A549 (cell line): ENCODE measurements around the gene E2F7. TPM values are rescaled to one million over a fixed set of nuclear protein-coding genes. Genes with fewer than 3 reads are reported as not detected.

Experiments
- ATAC-seq, 2 experiments: fragments of 200-7000 bp in 1 of 2; fragments of >200 bp in 1 of 2; cut with Nextera tagmentation in 1 of 2; cut with Tn5 transposase in 1 of 2; 3 replicates each; pipeline versions ENCODE4 v1.8.0 to v1.9.1; 2018 to 2020; ENCODE audit warnings: mild to moderate bottlenecking in 1 of 2, moderate library complexity in 1 of 2
- CTCF ChIA-PET: fragments of 300-600 bp; sonication (Branson Sonifier 250); formaldehyde crosslinking; extraction: SDS; loops from one replicate; lab custom pipeline; 2021; ENCODE audit warnings: antibody characterized with exemption, inconsistent platforms; lab: Yijun Ruan, JAX
- POLR2A ChIA-PET: fragments of 350-600 bp; formaldehyde crosslinking; extraction: SDS; loops from one replicate; lab custom pipeline; 2021; ENCODE audit warnings: antibody characterized with exemption, inconsistent platforms; lab: Yijun Ruan, JAX
- DNase-seq, 2 experiments: peaks; one replicate each; pipeline versions ENCODE4 v3.0.0 to v3.0.0-alpha.2; 2011 to 2016; ENCODE audit warnings: low read depth in 1 of 2, low spot score in 1 of 2
- FAIRE-seq: peaks from 2 replicates; lab custom pipeline; 2011; peaks lifted over from hg19 to GRCh38; lab: Jason Lieb, UNC
- H3K27ac ChIP-seq, 2 experiments: fragments of >200 bp; sonication (Bioruptor Twin); formaldehyde crosslinking; 3 replicates each; pipeline ENCODE4 v1.5.1; 2016 to 2017
- H3K4me1 ChIP-seq: fragments of >200 bp; sonication (Bioruptor Twin); formaldehyde crosslinking; 3 replicates; pipeline ENCODE4 v1.6.1; 2016
- H3K4me2 ChIP-seq: fragments of >200 bp; sonication (Bioruptor Twin); formaldehyde crosslinking; 3 replicates; pipeline ENCODE4 v1.6.1; 2016
- H3K4me3 ChIP-seq: fragments of >200 bp; sonication (Bioruptor Twin); formaldehyde crosslinking; 3 replicates; pipeline ENCODE4 v1.5.1; 2016
- H3K9me3 ChIP-seq: fragments of >200 bp; sonication (Bioruptor Twin); formaldehyde crosslinking; 3 replicates; pipeline ENCODE4 v1.6.1; 2016
- CBX2 ChIP-seq: fragments of 200-600 bp; sonication (generic); IDR thresholded peaks from 2 replicates; pipeline ENCODE4 v1.6.1; 2016; ENCODE audit warnings: low read depth, mild to moderate bottlenecking, borderline replicate concordance
- CBX8 ChIP-seq: fragments of 200-600 bp; sonication (generic); IDR thresholded peaks from 2 replicates; pipeline ENCODE4 v1.6.1; 2016
- CEBPB ChIP-seq, 2 experiments: fragments of >200 bp in 1 of 2; sonication (Bioruptor Twin) in 1 of 2; formaldehyde crosslinking in 1 of 2; IDR thresholded peaks; 2 replicates each; pipeline ENCODE4 v1.6.1; 2012 to 2016
- EHF ChIP-seq: fragments of 250-450 bp; sonication (Bioruptor Pico); IDR thresholded peaks from 2 replicates; pipeline ENCODE4 v1.5.0; 2020; ENCODE audit warnings: mild to moderate bottlenecking
- EP300 ChIP-seq, 2 experiments: fragments of >200 bp; sonication (Bioruptor Twin); formaldehyde crosslinking; IDR thresholded peaks; 2 replicates in 1 of 2; 3 replicates in 1 of 2; pipeline ENCODE4 v1.6.1; 2016 to 2017
- FOSB ChIP-seq: fragments of 250-450 bp; sonication (Bioruptor Pico); IDR thresholded peaks from 2 replicates; pipeline ENCODE4 v1.5.0; 2020; ENCODE audit warnings: mild to moderate bottlenecking, moderate library complexity
- FOSL2 ChIP-seq, 2 experiments: fragments of 450-650 bp in 1 of 2; fragments of >200 bp in 1 of 2; sonication (Bioruptor Twin) in 1 of 2; formaldehyde crosslinking; IDR thresholded peaks; 2 replicates each; pipeline versions ENCODE4 v1.5.0 to v1.6.1; 2016 to 2020; ENCODE audit warnings: mild to moderate bottlenecking in 1 of 2, moderate library complexity in 1 of 2
- FOXS1 ChIP-seq: fragments of 250-450 bp; sonication (Bioruptor Pico); IDR thresholded peaks from 2 replicates; pipeline ENCODE4 v1.5.0; 2020; ENCODE audit warnings: mild to moderate bottlenecking, moderate library complexity
- GATA3 ChIP-seq: IDR thresholded peaks from 2 replicates; pipeline ENCODE4 v1.6.1; 2012; ENCODE audit warnings: borderline replicate concordance
- HDAC2 ChIP-seq: fragments of 200-600 bp; sonication (generic); IDR thresholded peaks from 2 replicates; pipeline ENCODE4 v1.6.1; 2016
- HOXA7 ChIP-seq: fragments of 250-450 bp; sonication (Bioruptor Pico); IDR thresholded peaks from 2 replicates; pipeline ENCODE4 v1.5.0; 2020; ENCODE audit warnings: mild to moderate bottlenecking, moderate library complexity
- JUNB ChIP-seq: fragments of >200 bp; sonication (Bioruptor Twin); formaldehyde crosslinking; IDR thresholded peaks from 2 replicates; pipeline ENCODE4 v1.6.1; 2016
- KDM5A ChIP-seq: fragments of 200-600 bp; sonication (generic); IDR thresholded peaks from 2 replicates; pipeline ENCODE4 v1.6.1; 2016; ENCODE audit warnings: antibody characterized with exemption, mild to moderate bottlenecking
- MAFK ChIP-seq: fragments of 450-650 bp; IDR thresholded peaks from 2 replicates; pipeline ENCODE4 v1.6.1; 2014; ENCODE audit not compliant: partially characterized antibody
- MAZ ChIP-seq: fragments of 150-350 bp; IDR thresholded peaks from 2 replicates; pipeline ENCODE4 v1.6.1; 2014; ENCODE audit warnings: antibody characterized with exemption, low read depth, low read length, borderline replicate concordance
- MYC ChIP-seq: IDR thresholded peaks from 2 replicates; pipeline ENCODE4 v1.6.1; 2012; ENCODE audit warnings: mild to moderate bottlenecking, inconsistent platforms, low read length, improper control_type of control experiment, borderline replicate concordance
- NPAS2 ChIP-seq: fragments of 250-450 bp; sonication (Bioruptor Pico); IDR thresholded peaks from 2 replicates; pipeline ENCODE4 v1.8.0; 2022; ENCODE audit warnings: mild to moderate bottlenecking, moderate library complexity, borderline replicate concordance
- NR3C1 ChIP-seq: fragments of >200 bp; sonication (Bioruptor Twin); formaldehyde crosslinking; IDR thresholded peaks from 3 replicates; pipeline ENCODE4 v1.6.1; 2017
- POLR2AphosphoS2 ChIP-seq: conservative IDR thresholded peaks from 2 replicates; pipeline ENCODE4 v1.6.1; 2012; ENCODE audit warnings: low read length, improper control_type of control experiment, inconsistent platforms
- RAD21 ChIP-seq, 2 experiments: fragments of >200 bp in 1 of 2; sonication (Bioruptor Twin) in 1 of 2; formaldehyde crosslinking in 1 of 2; IDR thresholded peaks in 1 of 2; conservative IDR thresholded peaks in 1 of 2; 2 replicates in 1 of 2; 3 replicates in 1 of 2; pipeline ENCODE4 v1.6.1; 2012 to 2018; ENCODE audit warnings: inconsistent platforms in 1 of 2
- RFX5 ChIP-seq: fragments of 450-650 bp; IDR thresholded peaks from 2 replicates; pipeline ENCODE4 v1.7.1; 2014; ENCODE audit warnings: antibody characterized with exemption, mild to moderate bottlenecking, moderate library complexity
- TFCP2L1 ChIP-seq: fragments of 250-450 bp; sonication (Bioruptor Pico); IDR thresholded peaks from 2 replicates; pipeline ENCODE4 v1.5.0; 2021; ENCODE audit warnings: mild to moderate bottlenecking
- TP53 ChIP-seq: fragments of 250-450 bp; sonication (Bioruptor Pico); IDR thresholded peaks from 2 replicates; pipeline ENCODE4 v1.5.0; 2021; ENCODE audit warnings: mild to moderate bottlenecking, moderate library complexity
- ZC3H11A ChIP-seq: fragments of 450-650 bp; IDR thresholded peaks from 2 replicates; pipeline ENCODE4 v1.6.1; 2014; ENCODE audit warnings: antibody characterized with exemption, mild to moderate bottlenecking
- ZFP36 ChIP-seq: fragments of 450-650 bp; IDR thresholded peaks from 2 replicates; pipeline ENCODE4 v1.6.1; 2014; ENCODE audit warnings: borderline replicate concordance; ENCODE audit not compliant: partially characterized antibody
- ZNF302 ChIP-seq: fragments of 250-450 bp; sonication (Bioruptor Pico); IDR thresholded peaks from 2 replicates; pipeline ENCODE4 v1.9.0; 2021; ENCODE audit warnings: inconsistent platforms, mild to moderate bottlenecking, moderate library complexity
- ZSCAN20 ChIP-seq: fragments of 250-450 bp; sonication (Bioruptor Pico); IDR thresholded peaks from 2 replicates; pipeline ENCODE4 v1.8.0; 2022; ENCODE audit warnings: mild to moderate bottlenecking, moderate library complexity
- WGBS: methylation state at CpG from one replicate; pipeline ENCODE4 v1.1.6; 2017; ENCODE audit errors: missing lambda C conversion rate; 5-methylcytosine and 5-hydroxymethylcytosine counted together
- polyA plus RNA-seq, 4 experiments: library from polyadenylated mRNA; depleted of rRNA in 3 of 4; stranded (reverse); fragments of >200 nt; fragmentation: RNase III in 1 of 4; extraction: RNeasy Plus Mini Kit Qiagen cat#74134 plus additional on column Dnase treatment in 1 of 4; gene quantifications; 2 replicates in 3 of 4; 3 replicates in 1 of 4; pipeline ENCODE4 v1.2.3, GENCODE V29; 2011 to 2017
- TF ChIP-seq, protein P1 (sequence below): fragments of >200 bp; sonication (Bioruptor Twin); formaldehyde crosslinking; IDR thresholded peaks from 3 replicates; pipeline ENCODE4 v1.6.1; 2016
- TF ChIP-seq, protein P2 (sequence below): IDR thresholded peaks from 2 replicates; pipeline ENCODE4 v1.6.1; 2012; ENCODE audit warnings: low read depth, borderline replicate concordance
- TF ChIP-seq, protein P3 (sequence below): fragments of 450-650 bp; IDR thresholded peaks from 2 replicates; pipeline ENCODE4 v1.6.1; 2014; ENCODE audit warnings: antibody characterized with exemption
- TF ChIP-seq, protein P4 (sequence below): fragments of 200-600 bp; sonication (generic); IDR thresholded peaks from 2 replicates; pipeline ENCODE4 v1.6.1; 2016; ENCODE audit warnings: antibody characterized with exemption, mild to moderate bottlenecking, moderate library complexity

E2F7 gene
- polyA plus RNA-seq, 2 of the 4 experiments (the other 2 are of a cell fraction) = 5.0 to 12.2 TPM

DNA sequence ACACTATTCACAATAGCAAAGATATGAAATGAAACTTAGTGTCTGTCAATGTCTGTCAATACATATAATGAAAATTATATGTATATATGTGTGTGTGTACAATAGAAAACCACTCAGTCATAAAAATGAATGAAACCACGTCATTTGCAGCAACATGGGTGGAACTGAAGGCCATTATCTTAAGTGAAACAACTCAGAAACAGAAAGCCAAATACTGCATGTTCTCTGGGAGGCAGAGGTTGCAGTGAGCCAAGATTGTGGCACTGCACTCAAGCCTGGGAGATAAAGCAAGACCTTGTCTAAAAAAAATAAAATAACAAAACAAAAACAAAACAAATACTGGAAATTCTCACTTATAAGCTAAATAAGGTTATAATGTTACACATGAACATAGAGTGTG lies 16.7 kb upstream of the E2F7 start:
- H3K27ac ChIP-seq = no peak overlapping the region
- H3K4me3 ChIP-seq = no peak overlapping the region
- H3K4me2 ChIP-seq = no peak overlapping the region
- H3K4me1 ChIP-seq = no peaks in the 10 kb centered on the region
- no peak for DNase-seq
- WGBS = 0% methylated on average over 1 of the region's 1 CpG
- POLR2A ChIA-PET = no interaction called here
- no peaks in the 10 kb centered on the region for H3K9me3 ChIP-seq
- TF ChIP-seq, protein P1, sequence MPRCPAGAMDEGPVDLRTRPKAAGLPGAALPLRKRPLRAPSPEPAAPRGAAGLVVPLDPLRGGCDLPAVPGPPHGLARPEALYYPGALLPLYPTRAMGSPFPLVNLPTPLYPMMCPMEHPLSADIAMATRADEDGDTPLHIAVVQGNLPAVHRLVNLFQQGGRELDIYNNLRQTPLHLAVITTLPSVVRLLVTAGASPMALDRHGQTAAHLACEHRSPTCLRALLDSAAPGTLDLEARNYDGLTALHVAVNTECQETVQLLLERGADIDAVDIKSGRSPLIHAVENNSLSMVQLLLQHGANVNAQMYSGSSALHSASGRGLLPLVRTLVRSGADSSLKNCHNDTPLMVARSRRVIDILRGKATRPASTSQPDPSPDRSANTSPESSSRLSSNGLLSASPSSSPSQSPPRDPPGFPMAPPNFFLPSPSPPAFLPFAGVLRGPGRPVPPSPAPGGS = no peak
- TF ChIP-seq CBX8 (no peak), TFCP2L1 (CRISPR knock-in tag) (no peak), MAFK (no peak), ZSCAN20 (CRISPR knock-in tag) (no peak), EP300 (IDR thresholded peaks at IDR 0.05) (no peak), NR3C1 (no peak), RAD21 (conservative IDR thresholded peaks at IDR 0.05 in 1 of 2, IDR thresholded peaks at IDR 0.05 in 1 of 2) (no peak), FOXS1 (no peak)
- TF ChIP-seq, all 56 proteins: peak for 0
- FAIRE-seq (no peak), ATAC-seq (no peak)
- CTCF ChIA-PET = no interaction called here

DNA sequence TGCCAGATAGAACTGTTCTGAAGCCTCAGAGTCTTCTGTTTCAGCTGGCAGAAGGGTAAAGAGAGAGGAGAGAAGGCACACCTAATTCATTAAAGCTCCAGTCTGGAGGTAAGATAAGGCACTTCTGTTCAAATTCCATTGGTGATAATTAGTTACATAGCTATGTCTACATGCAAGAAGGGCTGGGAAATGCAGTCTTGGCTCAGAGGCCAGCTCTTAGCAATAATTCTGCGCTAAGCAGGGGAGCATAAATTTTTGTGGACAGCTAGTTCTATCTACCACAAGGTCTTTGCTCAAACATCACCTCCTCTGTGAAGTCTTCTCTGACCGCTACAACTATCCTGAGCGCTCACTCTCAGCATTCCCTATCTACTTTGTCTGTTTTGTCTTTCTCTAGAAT lies 14.3 kb upstream of the E2F7 start:
- ChIA-PET POLR2A (no interaction called here), CTCF (interaction anchor here (1.0 kb wide), 1 partner anchor 29 kb away, joined by 3 read pairs; no protein-coding TSS in a partner anchor)
- no peak overlapping the region for H3K4me3 ChIP-seq
- ATAC-seq (no peak), FAIRE-seq (no peak), DNase-seq (no peak)
- H3K27ac ChIP-seq = no peak overlapping the region
- H3K9me3 ChIP-seq = no peaks in the 10 kb centered on the region
- TF ChIP-seq KDM5A (no peak), FOSL2 (IDR thresholded peaks at IDR 0.05) (no peak), FOSL2 (CRISPR knock-in tag; IDR thresholded peaks at IDR 0.05) (no peak), RFX5 (no peak), ZNF302 (CRISPR knock-in tag) (no peak), EP300 (IDR thresholded peaks at IDR 0.05) (no peak), NPAS2 (CRISPR knock-in tag) (no peak), ZC3H11A (no peak), FOSB (no peak), HOXA7 (CRISPR knock-in tag) (no peak), GATA3 (no peak), ZFP36 (no peak)
- TF ChIP-seq, protein P2, sequence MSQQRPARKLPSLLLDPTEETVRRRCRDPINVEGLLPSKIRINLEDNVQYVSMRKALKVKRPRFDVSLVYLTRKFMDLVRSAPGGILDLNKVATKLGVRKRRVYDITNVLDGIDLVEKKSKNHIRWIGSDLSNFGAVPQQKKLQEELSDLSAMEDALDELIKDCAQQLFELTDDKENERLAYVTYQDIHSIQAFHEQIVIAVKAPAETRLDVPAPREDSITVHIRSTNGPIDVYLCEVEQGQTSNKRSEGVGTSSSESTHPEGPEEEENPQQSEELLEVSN = no peak
- TF ChIP-seq, protein P3, sequence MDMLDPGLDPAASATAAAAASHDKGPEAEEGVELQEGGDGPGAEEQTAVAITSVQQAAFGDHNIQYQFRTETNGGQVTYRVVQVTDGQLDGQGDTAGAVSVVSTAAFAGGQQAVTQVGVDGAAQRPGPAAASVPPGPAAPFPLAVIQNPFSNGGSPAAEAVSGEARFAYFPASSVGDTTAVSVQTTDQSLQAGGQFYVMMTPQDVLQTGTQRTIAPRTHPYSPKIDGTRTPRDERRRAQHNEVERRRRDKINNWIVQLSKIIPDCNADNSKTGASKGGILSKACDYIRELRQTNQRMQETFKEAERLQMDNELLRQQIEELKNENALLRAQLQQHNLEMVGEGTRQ = no peak
- no peaks in the 10 kb centered on the region for H3K4me1 ChIP-seq
- WGBS = 61% methylated on average over 3 of the region's 3 CpGs
- no peak overlapping the region for H3K4me2 ChIP-seq

DNA sequence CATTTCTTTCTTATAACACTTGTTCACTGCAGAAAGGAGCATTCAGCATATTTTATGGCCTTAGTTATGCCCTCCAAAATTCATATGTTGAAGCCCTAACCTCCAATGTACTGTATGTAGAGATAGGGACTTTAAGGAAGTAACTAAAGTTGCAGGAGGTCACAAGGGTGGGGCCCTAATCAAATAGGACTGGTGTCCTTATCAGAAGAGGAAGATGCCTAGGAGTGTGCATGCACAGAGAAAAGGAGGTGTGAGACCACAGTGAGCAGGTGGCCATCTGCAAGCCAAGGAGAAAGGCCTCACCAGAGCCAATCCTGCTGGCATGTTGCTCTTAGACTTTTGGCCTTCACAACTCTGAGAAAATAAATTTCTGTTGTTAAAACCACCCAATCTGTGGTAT lies 12.9 kb upstream of the E2F7 start:
- POLR2A ChIA-PET = no interaction called here
- TF ChIP-seq, protein P3 = no peak
- TF ChIP-seq GATA3 = no peak
- TF ChIP-seq EP300 (IDR thresholded peaks at IDR 0.05) = no peak
- TF ChIP-seq JUNB = no peak
- TF ChIP-seq TP53 (CRISPR knock-in tag) = no peak
- TF ChIP-seq MYC = no peak
- TF ChIP-seq HDAC2 = no peak
- TF ChIP-seq CBX2 = no peak
- no peak for TF ChIP-seq POLR2AphosphoS2
- no peak for TF ChIP-seq EHF (CRISPR knock-in tag)
- no peak for TF ChIP-seq MAZ
- no peak for TF ChIP-seq CEBPB (IDR thresholded peaks at IDR 0.05)
- TF ChIP-seq, protein P4, sequence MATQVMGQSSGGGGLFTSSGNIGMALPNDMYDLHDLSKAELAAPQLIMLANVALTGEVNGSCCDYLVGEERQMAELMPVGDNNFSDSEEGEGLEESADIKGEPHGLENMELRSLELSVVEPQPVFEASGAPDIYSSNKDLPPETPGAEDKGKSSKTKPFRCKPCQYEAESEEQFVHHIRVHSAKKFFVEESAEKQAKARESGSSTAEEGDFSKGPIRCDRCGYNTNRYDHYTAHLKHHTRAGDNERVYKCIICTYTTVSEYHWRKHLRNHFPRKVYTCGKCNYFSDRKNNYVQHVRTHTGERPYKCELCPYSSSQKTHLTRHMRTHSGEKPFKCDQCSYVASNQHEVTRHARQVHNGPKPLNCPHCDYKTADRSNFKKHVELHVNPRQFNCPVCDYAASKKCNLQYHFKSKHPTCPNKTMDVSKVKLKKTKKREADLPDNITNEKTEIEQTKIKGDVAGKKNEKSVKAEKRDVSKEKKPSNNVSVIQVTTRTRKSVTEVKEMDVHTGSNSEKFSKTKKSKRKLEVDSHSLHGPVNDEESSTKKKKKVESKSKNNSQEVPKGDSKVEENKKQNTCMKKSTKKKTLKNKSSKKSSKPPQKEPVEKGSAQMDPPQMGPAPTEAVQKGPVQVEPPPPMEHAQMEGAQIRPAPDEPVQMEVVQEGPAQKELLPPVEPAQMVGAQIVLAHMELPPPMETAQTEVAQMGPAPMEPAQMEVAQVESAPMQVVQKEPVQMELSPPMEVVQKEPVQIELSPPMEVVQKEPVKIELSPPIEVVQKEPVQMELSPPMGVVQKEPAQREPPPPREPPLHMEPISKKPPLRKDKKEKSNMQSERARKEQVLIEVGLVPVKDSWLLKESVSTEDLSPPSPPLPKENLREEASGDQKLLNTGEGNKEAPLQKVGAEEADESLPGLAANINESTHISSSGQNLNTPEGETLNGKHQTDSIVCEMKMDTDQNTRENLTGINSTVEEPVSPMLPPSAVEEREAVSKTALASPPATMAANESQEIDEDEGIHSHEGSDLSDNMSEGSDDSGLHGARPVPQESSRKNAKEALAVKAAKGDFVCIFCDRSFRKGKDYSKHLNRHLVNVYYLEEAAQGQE = no peak

More for the DNA sequence above, 12.9 kb upstream of the E2F7 start:
- no peak for FAIRE-seq
- H3K4me1 ChIP-seq = no peaks in the 10 kb centered on the region
- DNase-seq = no peak
- no peak for ATAC-seq
- H3K27ac ChIP-seq = no peak overlapping the region
- H3K4me3 ChIP-seq = no peak overlapping the region
- H3K4me2 ChIP-seq = no peak overlapping the region
- H3K9me3 ChIP-seq = 0 out of 3 replicates have a peak, but pooled peaks cover 2% of the 10 kb centered on the region
- CTCF ChIA-PET = interaction anchor here (0.9 kb wide), 1 partner anchor 17 kb away, joined by 3 read pairs; no protein-coding TSS in a partner anchor
